Measurements from ENCODE around the gene STRN4. TPM values are rescaled to one million over a fixed set of nuclear protein-coding genes. Genes with fewer than 3 reads are reported as not detected.

STRN4 gene
- total RNA-seq, 1 experiment from 2014 or later: 151 TPM

DNA sequence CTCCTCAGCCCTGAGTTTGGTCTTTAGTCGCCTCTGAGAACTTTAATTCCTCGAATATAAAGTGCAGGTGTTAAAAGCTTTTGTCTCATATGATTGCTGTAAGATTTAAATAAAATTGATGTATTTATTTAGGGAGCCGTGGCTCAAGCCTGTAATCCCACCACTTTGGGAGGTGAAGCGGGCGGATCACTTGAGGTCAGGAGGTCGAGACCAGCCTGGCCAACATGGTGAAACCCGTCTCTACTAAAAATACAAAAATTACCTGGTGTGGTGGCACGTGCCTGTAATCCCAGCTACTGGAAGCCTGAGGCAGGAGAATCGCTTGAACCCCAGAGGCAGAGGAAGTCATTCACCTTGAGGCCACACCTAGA is 42.7 kb upstream of the STRN4 start:
- TF ChIP-seq, protein P1, sequence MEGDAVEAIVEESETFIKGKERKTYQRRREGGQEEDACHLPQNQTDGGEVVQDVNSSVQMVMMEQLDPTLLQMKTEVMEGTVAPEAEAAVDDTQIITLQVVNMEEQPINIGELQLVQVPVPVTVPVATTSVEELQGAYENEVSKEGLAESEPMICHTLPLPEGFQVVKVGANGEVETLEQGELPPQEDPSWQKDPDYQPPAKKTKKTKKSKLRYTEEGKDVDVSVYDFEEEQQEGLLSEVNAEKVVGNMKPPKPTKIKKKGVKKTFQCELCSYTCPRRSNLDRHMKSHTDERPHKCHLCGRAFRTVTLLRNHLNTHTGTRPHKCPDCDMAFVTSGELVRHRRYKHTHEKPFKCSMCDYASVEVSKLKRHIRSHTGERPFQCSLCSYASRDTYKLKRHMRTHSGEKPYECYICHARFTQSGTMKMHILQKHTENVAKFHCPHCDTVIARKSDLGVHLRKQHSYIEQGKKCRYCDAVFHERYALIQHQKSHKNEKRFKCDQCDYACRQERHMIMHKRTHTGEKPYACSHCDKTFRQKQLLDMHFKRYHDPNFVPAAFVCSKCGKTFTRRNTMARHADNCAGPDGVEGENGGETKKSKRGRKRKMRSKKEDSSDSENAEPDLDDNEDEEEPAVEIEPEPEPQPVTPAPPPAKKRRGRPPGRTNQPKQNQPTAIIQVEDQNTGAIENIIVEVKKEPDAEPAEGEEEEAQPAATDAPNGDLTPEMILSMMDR (IDR thresholded peaks at IDR 0.05; ENCODE audit: unreplicated experiment): no peak
- Mint-ChIP-seq H3K36me3 (ENCODE audit: insufficient read depth, unreplicated experiment) (peaks cover 62% of the 10 kb centered on the region), H3K27ac (ENCODE audit: unreplicated experiment) (no peak overlapping the region), H3K9me3 (ENCODE audit: low read depth, unreplicated experiment) (no peaks in the 10 kb centered on the region), H3K4me1 (ENCODE audit: low read depth, unreplicated experiment) (peaks cover 34% of the 10 kb centered on the region), H3K4me3 (ENCODE audit: low read depth, unreplicated experiment) (peak overlapping the region; percentile 82), H3K27me3 (ENCODE audit: unreplicated experiment) (no peaks in the 10 kb centered on the region)
- intact Hi-C loops (cut with micrococcal nuclease; ENCODE audit: unreplicated experiment): loop anchor here (2.0 kb wide), 1 partner anchor 52 kb away; no protein-coding TSS in a partner anchor
- CTCF ChIA-PET: interaction anchor here (1.2 to 2.0 kb wide), 3 partner anchors 24 to 52 kb away, joined by 4 to 10 read pairs (median 4); no protein-coding TSS in a partner anchor
- DNase-seq: no peak
- no TSS peak for BruUV-seq (replicated peaks)

DNA sequence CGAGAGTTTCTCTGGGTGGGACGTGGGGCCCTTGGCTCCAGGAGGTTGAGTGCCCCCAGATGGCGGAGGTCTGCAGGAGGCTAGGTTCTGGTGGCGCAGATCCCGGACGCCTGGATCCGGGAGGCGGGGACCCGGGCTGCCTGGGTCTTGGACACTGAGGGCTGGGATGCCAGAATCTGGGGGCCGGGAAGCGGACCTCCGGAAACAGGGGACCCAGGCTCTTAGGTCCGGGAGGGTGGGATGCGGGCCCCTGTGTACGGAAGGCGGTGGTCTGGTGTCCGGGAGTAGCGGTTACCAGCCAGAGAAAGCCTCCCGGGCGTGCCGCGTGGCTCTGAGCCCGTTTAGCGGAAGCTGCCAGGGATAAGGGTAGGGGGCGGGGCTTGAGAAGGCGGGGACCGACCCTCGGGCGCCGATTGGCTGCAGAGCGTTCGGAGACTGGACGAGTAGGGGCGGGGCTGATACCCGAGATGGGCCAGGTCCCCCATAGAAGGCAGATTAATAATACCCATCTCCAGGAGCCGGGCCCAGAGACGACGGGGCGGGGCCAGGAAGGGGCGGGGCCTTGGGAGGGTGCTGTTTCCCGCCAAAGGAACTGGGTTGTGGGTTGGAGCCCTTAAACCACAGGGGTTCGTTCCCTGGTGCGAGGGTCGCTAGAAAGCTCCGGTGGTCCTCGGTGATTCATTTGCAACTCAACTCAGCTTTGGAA is 42.2 kb upstream of the STRN4 start, which contains the start of gene SLC1A5:
SLC1A5 (minus strand) TSS at position 333 of the 706 bp plus-strand sequence. CDS start 629 bp downstream, outside the sequence.
- intact Hi-C loops (cut with micrococcal nuclease; ENCODE audit: unreplicated experiment): loop anchor here (2.0 kb wide), 1 partner anchor 52 kb away; no protein-coding TSS in a partner anchor
- CTCF ChIA-PET: interaction anchor here (0.6 to 2.0 kb wide), 4 partner anchors 23 to 91 kb away, joined by 3 to 10 read pairs (median 4); no protein-coding TSS in a partner anchor
- TF ChIP-seq, protein P1 (IDR thresholded peaks at IDR 0.05; ENCODE audit: unreplicated experiment): no peak
- Mint-ChIP-seq H3K36me3 (ENCODE audit: insufficient read depth, unreplicated experiment) (peaks cover 67% of the 10 kb centered on the region), H3K4me1 (ENCODE audit: low read depth, unreplicated experiment) (peaks cover 34% of the 10 kb centered on the region), H3K27me3 (ENCODE audit: unreplicated experiment) (no peaks in the 10 kb centered on the region), H3K9me3 (ENCODE audit: low read depth, unreplicated experiment) (no peaks in the 10 kb centered on the region), H3K4me3 (ENCODE audit: low read depth, unreplicated experiment) (peak within 1 kb of the TSS; percentile 82), H3K27ac (ENCODE audit: unreplicated experiment) (peak within 1 kb of the TSS; percentile 83)
- peak; percentile 99 for DNase-seq
- BruUV-seq (replicated peaks): no TSS peak

- BruUV-seq (replicated peaks): TSS peak; percentile 79
- CTCF ChIA-PET: interaction anchor here (0.6 to 2.0 kb wide), 6 partner anchors 23 to 90 kb away, joined by 3 to 10 read pairs (median 4); no protein-coding TSS in a partner anchor
- peak overlapping the region; percentile 83 for H3K27ac Mint-ChIP-seq (ENCODE audit: unreplicated experiment)
- no peaks in the 10 kb centered on the region for H3K27me3 Mint-ChIP-seq (ENCODE audit: unreplicated experiment)
- peak overlapping the region; percentile 82 for H3K4me3 Mint-ChIP-seq (ENCODE audit: low read depth, unreplicated experiment)
- DNase-seq: peak; percentile 78
- no peaks in the 10 kb centered on the region for H3K9me3 Mint-ChIP-seq (ENCODE audit: low read depth, unreplicated experiment)
- H3K36me3 Mint-ChIP-seq (ENCODE audit: insufficient read depth, unreplicated experiment): peaks cover 75% of the 10 kb centered on the region
- peaks cover 34% of the 10 kb centered on the region for H3K4me1 Mint-ChIP-seq (ENCODE audit: low read depth, unreplicated experiment)
- TF ChIP-seq, protein P1 (IDR thresholded peaks at IDR 0.05; ENCODE audit: unreplicated experiment): no peak
- intact Hi-C loops (cut with micrococcal nuclease; ENCODE audit: unreplicated experiment): loop anchor here (2.0 kb wide), 1 partner anchor 53 kb away; no protein-coding TSS in a partner anchor
Observed at GRCh38 chr19:46787331-46788261, 41.3 kb upstream of the STRN4 start.

DNA sequence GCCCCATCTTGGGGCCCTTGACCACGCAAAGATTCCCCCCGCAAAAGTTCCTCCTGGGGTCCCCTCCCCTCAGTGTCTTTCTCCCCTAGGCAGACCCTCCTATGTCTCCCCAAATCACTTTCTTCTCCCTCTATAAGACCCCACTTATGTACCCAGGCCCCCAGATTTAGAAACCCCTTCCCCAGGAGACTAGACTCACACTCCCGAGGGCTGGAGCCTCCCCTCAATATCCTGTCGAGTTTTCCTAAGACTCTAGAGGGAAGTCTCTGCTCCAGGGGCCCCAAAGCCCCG is 40.7 kb upstream of the STRN4 start:
- no peak for DNase-seq
- H3K9me3 Mint-ChIP-seq (ENCODE audit: low read depth, unreplicated experiment): no peaks in the 10 kb centered on the region
- H3K4me3 Mint-ChIP-seq (ENCODE audit: low read depth, unreplicated experiment): peak overlapping the region; percentile 82
- H3K27me3 Mint-ChIP-seq (ENCODE audit: unreplicated experiment): no peaks in the 10 kb centered on the region
- H3K36me3 Mint-ChIP-seq (ENCODE audit: insufficient read depth, unreplicated experiment): peaks cover 81% of the 10 kb centered on the region
- intact Hi-C loops (cut with micrococcal nuclease; ENCODE audit: unreplicated experiment): no loop called here
- peak overlapping the region; percentile 83 for H3K27ac Mint-ChIP-seq (ENCODE audit: unreplicated experiment)
- CTCF ChIA-PET: interaction anchor here (0.9 to 1.0 kb wide), 2 partner anchors 29 to 53 kb away, joined by 3 to 4 read pairs; no protein-coding TSS in a partner anchor
- H3K4me1 Mint-ChIP-seq (ENCODE audit: low read depth, unreplicated experiment): peaks cover 40% of the 10 kb centered on the region
- no TSS peak for BruUV-seq (replicated peaks)
- TF ChIP-seq, protein P1 (IDR thresholded peaks at IDR 0.05; ENCODE audit: unreplicated experiment): no peak
